Measurements from ENCODE around the gene UBE3C. TPM values are rescaled to one million over a fixed set of nuclear protein-coding genes. Genes with fewer than 3 reads are reported as not detected.

The UBE3C gene
- total and polyA plus RNA-seq, 2 of the 13 experiments (the other 11 are each of a cell fraction or from before 2014, with no cell fraction given): 27.0 to 48.2 TPM

DNA sequence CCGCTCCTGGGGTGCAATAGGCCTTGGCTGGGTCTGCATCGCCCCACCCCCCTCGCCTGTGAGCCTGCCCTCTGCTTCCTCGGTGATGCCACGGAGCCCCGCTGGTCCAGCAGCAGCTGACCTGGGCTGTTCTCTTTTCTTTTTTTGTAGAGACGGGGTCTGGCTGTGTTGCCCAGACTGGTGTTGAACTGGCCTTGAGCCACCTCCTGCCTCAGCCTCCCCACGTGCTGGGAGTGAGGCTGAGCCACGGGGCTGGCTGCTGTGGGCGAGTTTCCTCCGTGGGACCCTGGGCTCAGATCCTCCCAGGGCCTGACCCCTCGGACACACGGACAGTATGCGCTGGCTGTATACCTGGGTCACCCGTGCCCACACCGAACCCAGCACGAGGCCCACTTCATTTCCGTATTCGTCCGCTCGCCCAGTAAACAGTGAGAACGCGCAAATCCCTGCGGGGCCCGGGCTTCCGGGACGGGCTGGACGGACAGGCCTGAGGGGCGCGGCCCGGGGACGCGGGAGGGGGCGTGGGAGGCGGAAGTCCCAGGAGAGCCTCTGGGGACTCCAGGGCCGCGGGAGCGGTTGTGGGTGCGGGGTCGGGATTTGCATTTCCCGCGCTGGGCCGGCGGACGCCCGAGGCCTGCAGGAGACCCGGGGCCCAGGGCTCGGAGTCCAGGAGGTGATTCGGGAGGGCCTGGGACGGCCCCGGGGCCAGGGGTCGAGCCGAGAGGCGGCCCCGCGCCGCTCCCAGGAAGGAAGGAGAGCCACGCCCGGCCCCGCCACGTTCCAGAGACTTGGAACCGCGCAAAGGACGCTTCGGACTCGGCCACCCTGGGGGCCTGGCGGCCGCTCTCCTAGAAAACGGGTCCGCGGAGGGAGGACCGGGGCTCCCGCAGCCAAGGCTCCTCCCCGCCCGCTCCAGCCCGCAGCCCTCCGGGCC, 140.3 kb downstream of the UBE3C start (continued):
- TF ChIP-seq, protein P1, sequence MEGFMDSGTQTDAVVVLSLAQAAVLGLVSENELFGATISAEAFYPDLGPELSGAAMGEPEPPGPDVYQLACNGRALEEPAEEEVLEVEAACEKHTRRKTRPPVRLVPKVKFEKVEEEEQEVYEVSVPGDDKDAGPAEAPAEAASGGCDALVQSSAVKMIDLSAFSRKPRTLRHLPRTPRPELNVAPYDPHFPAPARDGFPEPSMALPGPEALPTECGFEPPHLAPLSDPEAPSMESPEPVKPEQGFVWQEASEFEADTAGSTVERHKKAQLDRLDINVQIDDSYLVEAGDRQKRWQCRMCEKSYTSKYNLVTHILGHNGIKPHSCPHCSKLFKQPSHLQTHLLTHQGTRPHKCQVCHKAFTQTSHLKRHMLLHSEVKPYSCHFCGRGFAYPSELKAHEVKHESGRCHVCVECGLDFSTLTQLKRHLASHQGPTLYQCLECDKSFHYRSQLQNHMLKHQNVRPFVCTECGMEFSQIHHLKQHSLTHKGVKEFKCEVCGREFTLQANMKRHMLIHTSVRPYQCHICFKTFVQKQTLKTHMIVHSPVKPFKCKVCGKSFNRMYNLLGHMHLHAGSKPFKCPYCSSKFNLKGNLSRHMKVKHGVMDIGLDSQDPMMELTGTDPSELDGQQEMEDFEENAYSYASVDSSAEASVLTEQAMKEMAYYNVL (CRISPR knock-in tag; IDR thresholded peaks at IDR 0.05; ENCODE audit: borderline replicate concordance): no peak
- TF ChIP-seq, protein P2, sequence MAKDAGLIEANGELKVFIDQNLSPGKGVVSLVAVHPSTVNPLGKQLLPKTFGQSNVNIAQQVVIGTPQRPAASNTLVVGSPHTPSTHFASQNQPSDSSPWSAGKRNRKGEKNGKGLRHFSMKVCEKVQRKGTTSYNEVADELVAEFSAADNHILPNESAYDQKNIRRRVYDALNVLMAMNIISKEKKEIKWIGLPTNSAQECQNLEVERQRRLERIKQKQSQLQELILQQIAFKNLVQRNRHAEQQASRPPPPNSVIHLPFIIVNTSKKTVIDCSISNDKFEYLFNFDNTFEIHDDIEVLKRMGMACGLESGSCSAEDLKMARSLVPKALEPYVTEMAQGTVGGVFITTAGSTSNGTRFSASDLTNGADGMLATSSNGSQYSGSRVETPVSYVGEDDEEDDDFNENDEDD (CRISPR knock-in tag; IDR thresholded peaks at IDR 0.05; ENCODE audit: borderline replicate concordance): peak; percentile 37; the same call in 1 of the 2 replicates
- TF ChIP-seq ZNF510 (CRISPR knock-in tag; IDR thresholded peaks at IDR 0.05; ENCODE audit: low read depth) (no peak), KLF12 (CRISPR knock-in tag; IDR thresholded peaks at IDR 0.05; ENCODE audit: borderline replicate concordance) (no peak; the same call in 1 of the 2 replicates), SNRNP70 (IDR thresholded peaks at IDR 0.05; ENCODE audit: low read depth, low read length) (no peak), CBX2 (IDR thresholded peaks at IDR 0.05; ENCODE audit: low read depth, low read length) (no peak), CBX2 (CRISPR knock-in tag; IDR thresholded peaks at IDR 0.05; ENCODE audit: low read depth) (no peak), ZNF337 (CRISPR knock-in tag; IDR thresholded peaks at IDR 0.05; ENCODE audit: borderline replicate concordance, low read depth) (no peak), FOXC1 (CRISPR knock-in tag; IDR thresholded peaks at IDR 0.05; ENCODE audit: borderline replicate concordance) (no peak), NAIF1 (CRISPR knock-in tag; IDR thresholded peaks at IDR 0.05; ENCODE audit: borderline replicate concordance) (no peak), ZNF556 (CRISPR knock-in tag; IDR thresholded peaks at IDR 0.05; ENCODE audit: borderline replicate concordance) (no peak; the same call in 1 of the 2 replicates)
- TF ChIP-seq, protein P3, sequence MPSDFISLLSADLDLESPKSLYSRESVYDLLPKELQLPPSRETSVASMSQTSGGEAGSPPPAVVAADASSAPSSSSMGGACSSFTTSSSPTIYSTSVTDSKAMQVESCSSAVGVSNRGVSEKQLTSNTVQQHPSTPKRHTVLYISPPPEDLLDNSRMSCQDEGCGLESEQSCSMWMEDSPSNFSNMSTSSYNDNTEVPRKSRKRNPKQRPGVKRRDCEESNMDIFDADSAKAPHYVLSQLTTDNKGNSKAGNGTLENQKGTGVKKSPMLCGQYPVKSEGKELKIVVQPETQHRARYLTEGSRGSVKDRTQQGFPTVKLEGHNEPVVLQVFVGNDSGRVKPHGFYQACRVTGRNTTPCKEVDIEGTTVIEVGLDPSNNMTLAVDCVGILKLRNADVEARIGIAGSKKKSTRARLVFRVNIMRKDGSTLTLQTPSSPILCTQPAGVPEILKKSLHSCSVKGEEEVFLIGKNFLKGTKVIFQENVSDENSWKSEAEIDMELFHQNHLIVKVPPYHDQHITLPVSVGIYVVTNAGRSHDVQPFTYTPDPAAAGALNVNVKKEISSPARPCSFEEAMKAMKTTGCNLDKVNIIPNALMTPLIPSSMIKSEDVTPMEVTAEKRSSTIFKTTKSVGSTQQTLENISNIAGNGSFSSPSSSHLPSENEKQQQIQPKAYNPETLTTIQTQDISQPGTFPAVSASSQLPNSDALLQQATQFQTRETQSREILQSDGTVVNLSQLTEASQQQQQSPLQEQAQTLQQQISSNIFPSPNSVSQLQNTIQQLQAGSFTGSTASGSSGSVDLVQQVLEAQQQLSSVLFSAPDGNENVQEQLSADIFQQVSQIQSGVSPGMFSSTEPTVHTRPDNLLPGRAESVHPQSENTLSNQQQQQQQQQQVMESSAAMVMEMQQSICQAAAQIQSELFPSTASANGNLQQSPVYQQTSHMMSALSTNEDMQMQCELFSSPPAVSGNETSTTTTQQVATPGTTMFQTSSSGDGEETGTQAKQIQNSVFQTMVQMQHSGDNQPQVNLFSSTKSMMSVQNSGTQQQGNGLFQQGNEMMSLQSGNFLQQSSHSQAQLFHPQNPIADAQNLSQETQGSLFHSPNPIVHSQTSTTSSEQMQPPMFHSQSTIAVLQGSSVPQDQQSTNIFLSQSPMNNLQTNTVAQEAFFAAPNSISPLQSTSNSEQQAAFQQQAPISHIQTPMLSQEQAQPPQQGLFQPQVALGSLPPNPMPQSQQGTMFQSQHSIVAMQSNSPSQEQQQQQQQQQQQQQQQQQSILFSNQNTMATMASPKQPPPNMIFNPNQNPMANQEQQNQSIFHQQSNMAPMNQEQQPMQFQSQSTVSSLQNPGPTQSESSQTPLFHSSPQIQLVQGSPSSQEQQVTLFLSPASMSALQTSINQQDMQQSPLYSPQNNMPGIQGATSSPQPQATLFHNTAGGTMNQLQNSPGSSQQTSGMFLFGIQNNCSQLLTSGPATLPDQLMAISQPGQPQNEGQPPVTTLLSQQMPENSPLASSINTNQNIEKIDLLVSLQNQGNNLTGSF (CRISPR knock-in tag; IDR thresholded peaks at IDR 0.05): no peak
- TF ChIP-seq, protein P4, sequence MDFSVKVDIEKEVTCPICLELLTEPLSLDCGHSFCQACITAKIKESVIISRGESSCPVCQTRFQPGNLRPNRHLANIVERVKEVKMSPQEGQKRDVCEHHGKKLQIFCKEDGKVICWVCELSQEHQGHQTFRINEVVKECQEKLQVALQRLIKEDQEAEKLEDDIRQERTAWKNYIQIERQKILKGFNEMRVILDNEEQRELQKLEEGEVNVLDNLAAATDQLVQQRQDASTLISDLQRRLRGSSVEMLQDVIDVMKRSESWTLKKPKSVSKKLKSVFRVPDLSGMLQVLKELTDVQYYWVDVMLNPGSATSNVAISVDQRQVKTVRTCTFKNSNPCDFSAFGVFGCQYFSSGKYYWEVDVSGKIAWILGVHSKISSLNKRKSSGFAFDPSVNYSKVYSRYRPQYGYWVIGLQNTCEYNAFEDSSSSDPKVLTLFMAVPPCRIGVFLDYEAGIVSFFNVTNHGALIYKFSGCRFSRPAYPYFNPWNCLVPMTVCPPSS (IDR thresholded peaks at IDR 0.05): no peak
- TF ChIP-seq, protein P5, sequence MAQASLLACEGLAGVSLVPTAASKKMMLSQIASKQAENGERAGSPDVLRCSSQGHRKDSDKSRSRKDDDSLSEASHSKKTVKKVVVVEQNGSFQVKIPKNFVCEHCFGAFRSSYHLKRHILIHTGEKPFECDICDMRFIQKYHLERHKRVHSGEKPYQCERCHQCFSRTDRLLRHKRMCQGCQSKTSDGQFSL (CRISPR knock-in tag; IDR thresholded peaks at IDR 0.05): no peak

Data from HepG2 (cell line).